Smooth muscle cell (in vitro differentiated cells): ENCODE data around the gene E4F1. TPM values are rescaled to one million over a fixed set of nuclear protein-coding genes. Genes with fewer than 3 reads are reported as not detected.

Source experiments
- DNase-seq: peaks from one replicate; lab custom pipeline; 2025; ENCODE audit not compliant: unreplicated experiment; lab: John Stamatoyannopoulos, UW
- H2AFZ ChIP-seq: fragments of 200-600 bp; sonication (generic); 2 replicates; pipeline ENCODE4 v1.6.0; 2016; ENCODE audit warnings: antibody characterized with exemption, low read depth, mild to moderate bottlenecking
- H3F3A ChIP-seq: fragments of 200-600 bp; sonication (generic); 2 replicates; pipeline ENCODE4 v1.6.0; 2017; ENCODE audit warnings: antibody characterized with exemption, low read depth
- H3K27ac ChIP-seq: fragments of 200-600 bp; sonication (generic); 2 replicates; pipeline ENCODE4 v1.5.1; 2016; ENCODE audit warnings: low read depth, mild to moderate bottlenecking
- H3K27me3 ChIP-seq: fragments of 200-600 bp; sonication (generic); 2 replicates; pipeline ENCODE4 v1.6.1; 2016; ENCODE audit warnings: low read depth, mild to moderate bottlenecking
- H3K36me3 ChIP-seq: fragments of 200-600 bp; sonication (generic); 2 replicates; pipeline ENCODE4 v1.5.1; 2016; ENCODE audit warnings: low read depth
- H3K4me1 ChIP-seq: fragments of 200-600 bp; sonication (generic); 2 replicates; pipeline ENCODE4 v1.5.1; 2016; ENCODE audit warnings: low read depth
- H3K4me2 ChIP-seq: fragments of 200-600 bp; sonication (generic); 2 replicates; pipeline ENCODE4 v1.6.0; 2016; ENCODE audit warnings: mild to moderate bottlenecking
- H3K4me3 ChIP-seq: fragments of 200-600 bp; sonication (generic); 2 replicates; pipeline ENCODE4 v1.5.1; 2016; ENCODE audit warnings: mild to moderate bottlenecking
- H3K79me2 ChIP-seq: fragments of 200-600 bp; sonication (generic); 2 replicates; pipeline ENCODE4 v1.6.0; 2016; ENCODE audit warnings: low read depth, mild to moderate bottlenecking
- H3K9ac ChIP-seq: fragments of 200-600 bp; sonication (generic); 2 replicates; pipeline ENCODE4 v1.6.0; 2016; ENCODE audit warnings: low read depth
- H3K9me3 ChIP-seq: fragments of 200-600 bp; sonication (generic); replicated peaks from 2 replicates; pipeline ENCODE4 v1.5.1; 2016; ENCODE audit warnings: low read depth
- H4K20me1 ChIP-seq: fragments of 200-600 bp; sonication (generic); 2 replicates; pipeline ENCODE4 v1.6.0; 2016; ENCODE audit warnings: low read depth
- CTCF ChIP-seq: fragments of 200-600 bp; sonication (generic); IDR thresholded peaks from 2 replicates; pipeline ENCODE4 v1.5.1; 2017; ENCODE audit warnings: borderline replicate concordance, mild to moderate bottlenecking, antibody characterized with exemption; ENCODE audit not compliant: insufficient read depth, poor library complexity, severe bottlenecking
- WGBS: methylation state at CpG from one replicate; pipeline ENCODE4 v1.1.7; 2016; ENCODE audit warnings: low lambda C conversion rate; 5-methylcytosine and 5-hydroxymethylcytosine counted together
- polyA plus RNA-seq: library from polyadenylated mRNA; unstranded; fragments of >200 nt; fragmentation: Nextera tagmentation; extraction: Ambion mirVana; gene quantifications from 2 replicates; pipeline ENCODE4 v1.2.1, GENCODE V29; 2016
- total RNA-seq: library from RNA; depleted of rRNA; stranded (reverse); fragments of >200 nt; gene quantifications from 2 replicates; pipeline ENCODE4 v1.2.3, GENCODE V29; 2014

Gene E4F1
- total and polyA plus RNA-seq, 2 experiments from 2014 or later: 12.1 to 22.4 TPM

- Histone ChIP-seq H3K27me3 (peaks cover 14% of the 10 kb centered on the region), H3K36me3 (no peaks in the 10 kb centered on the region), H3K9me3 (no peaks in the 10 kb centered on the region), H2AFZ (no peak overlapping the region), H3K4me1 (peaks cover 12% of the 10 kb centered on the region), H3K4me2 (no peak overlapping the region), H3K4me3 (no peak overlapping the region), H3K79me2 (peaks cover 14% of the 10 kb centered on the region), H3F3A (no peaks in the 10 kb centered on the region), H4K20me1 (peaks cover 76% of the 10 kb centered on the region), H3K9ac (no peak overlapping the region), H3K27ac (no peak overlapping the region)
- no peak for DNase-seq
- WGBS: 95% methylated on average over 39 of the region's 41 CpGs
- TF ChIP-seq CTCF: no peak
Observed at GRCh38 chr16:2232094-2232990, 9.0 kb downstream of the E4F1 start.

- WGBS: 95% methylated on average over 24 of the region's 28 CpGs
- H3F3A ChIP-seq: no peaks in the 10 kb centered on the region
- DNase-seq: no peak
- no peak overlapping the region for H3K4me3 ChIP-seq
- H2AFZ ChIP-seq: no peak overlapping the region
- no peak for TF ChIP-seq CTCF
- no peak overlapping the region for H3K9ac ChIP-seq
- peaks cover 22% of the 10 kb centered on the region for H3K27me3 ChIP-seq
- no peaks in the 10 kb centered on the region for H3K36me3 ChIP-seq
- no peak overlapping the region for H3K4me2 ChIP-seq
- H3K27ac ChIP-seq: no peak overlapping the region
- no peaks in the 10 kb centered on the region for H3K9me3 ChIP-seq
- H3K79me2 ChIP-seq: peaks cover 5% of the 10 kb centered on the region
- H4K20me1 ChIP-seq: peaks cover 73% of the 10 kb centered on the region
- peaks cover 17% of the 10 kb centered on the region for H3K4me1 ChIP-seq
Observed at GRCh38 chr16:2233046-2233775, 9.8 kb downstream of the E4F1 start.

GRCh38 chr16:2233872-2234812 is 10.8 kb downstream of the E4F1 start:
- 97% methylated on average over 50 of the region's 51 CpGs for WGBS
- no peak for DNase-seq

More at GRCh38 chr16:2233872-2234812, 10.8 kb downstream of the E4F1 start:
- Histone ChIP-seq H3K27ac (no peak overlapping the region), H3K9me3 (no peaks in the 10 kb centered on the region), H3K36me3 (no peaks in the 10 kb centered on the region), H2AFZ (no peak overlapping the region), H3K79me2 (no peaks in the 10 kb centered on the region), H3K4me3 (no peak overlapping the region), H3K9ac (no peak overlapping the region), H3K4me2 (no peak overlapping the region), H3F3A (no peaks in the 10 kb centered on the region), H3K27me3 (peaks cover 23% of the 10 kb centered on the region), H4K20me1 (peaks cover 64% of the 10 kb centered on the region), H3K4me1 (peaks cover 17% of the 10 kb centered on the region)
- TF ChIP-seq CTCF: no peak
